ENCODE data around the gene TRIM27.
A peak's percentile ranks its signal among the peaks of the same experiment; 100 is the strongest.
"Not testable (repeated sequence)": the region's sequence is repeated elsewhere in the genome, so short reads cannot be mapped to it uniquely, and the experiment has no call there.

TRIM27 gene

GRCh38 chr6:28871335-28872156, 52.2 kb downstream of the TRIM27 start:
- Histone ChIP-seq H3K36me3 (replicated peaks) (no peaks in the 10 kb centered on the region), H3K27me3 (replicated peaks) (no peaks in the 10 kb centered on the region), H3K4me3 (ENCODE audit: low read depth, low read length) (no peak overlapping the region), H3K27ac (no peak overlapping the region)
- in situ Hi-C loops (cut with HindIII; ENCODE audit: low pct_ligation_motif_present, low sequenced_read_pairs): no loop called here
- no peak for DNase-seq
- TF ChIP-seq CTCF (IDR thresholded peaks at IDR 0.05; ENCODE audit: low read depth, low read length, missing control alignments): no peak

- no peak for TF ChIP-seq CTCF (IDR thresholded peaks at IDR 0.05; ENCODE audit: low read depth, low read length, missing control alignments)
- H3K36me3 ChIP-seq (replicated peaks): no peaks in the 10 kb centered on the region
- H3K4me3 ChIP-seq (ENCODE audit: low read depth, low read length): no peak overlapping the region
- no peak for DNase-seq
- no peak overlapping the region for H3K27ac ChIP-seq
- in situ Hi-C loops (cut with HindIII; ENCODE audit: low pct_ligation_motif_present, low sequenced_read_pairs): no loop called here
- H3K27me3 ChIP-seq (replicated peaks): no peaks in the 10 kb centered on the region
Observed at GRCh38 chr6:28868873-28869272, 54.9 kb downstream of the TRIM27 start.

- Histone ChIP-seq H3K36me3 (replicated peaks) (no peaks in the 10 kb centered on the region), H3K27ac (no peak overlapping the region), H3K27me3 (replicated peaks) (no peaks in the 10 kb centered on the region), H3K4me3 (ENCODE audit: low read depth, low read length) (peak overlapping the region; percentile 53)
- TF ChIP-seq CTCF (IDR thresholded peaks at IDR 0.05; ENCODE audit: low read depth, low read length, missing control alignments): no peak
- in situ Hi-C loops (cut with HindIII; ENCODE audit: low pct_ligation_motif_present, low sequenced_read_pairs): no loop called here
- no peak for DNase-seq
Observed at GRCh38 chr6:28867086-28867409, 56.7 kb downstream of the TRIM27 start.

GRCh38 chr6:28866205-28867085, 57.3 kb downstream of the TRIM27 start:
- H3K36me3 ChIP-seq (replicated peaks); H3K27ac ChIP-seq; in situ Hi-C loops (cut with HindIII; ENCODE audit: low pct_ligation_motif_present, low sequenced_read_pairs); H3K27me3 ChIP-seq (replicated peaks): not testable (repeated sequence)
- peak overlapping the region; percentile 53 for H3K4me3 ChIP-seq (ENCODE audit: low read depth, low read length)
- DNase-seq: peak; percentile 24

GRCh38 chr6:28865401-28866204, 58.2 kb downstream of the TRIM27 start:
- Histone ChIP-seq H3K27ac (no peak overlapping the region), H3K27me3 (replicated peaks) (no peaks in the 10 kb centered on the region), H3K4me3 (ENCODE audit: low read depth, low read length) (no peak overlapping the region), H3K36me3 (replicated peaks) (no peaks in the 10 kb centered on the region)
- in situ Hi-C loops (cut with HindIII; ENCODE audit: low pct_ligation_motif_present, low sequenced_read_pairs): no loop called here
- DNase-seq: peak; percentile 14
- no peak for TF ChIP-seq CTCF (IDR thresholded peaks at IDR 0.05; ENCODE audit: low read depth, low read length, missing control alignments)
